NCI-H146 (cell line): ENCODE results near the gene SPOPL.
A peak's percentile ranks its signal among the peaks of the same experiment; 100 is the strongest.
"Not testable (repeated sequence)": the region's sequence is repeated elsewhere in the genome, so short reads cannot be mapped to it uniquely, and the experiment has no call there.

Experiments
- DNase-seq: peaks from one replicate; lab custom pipeline; 2025; lab: John Stamatoyannopoulos, UW

Gene SPOPL

DNA sequence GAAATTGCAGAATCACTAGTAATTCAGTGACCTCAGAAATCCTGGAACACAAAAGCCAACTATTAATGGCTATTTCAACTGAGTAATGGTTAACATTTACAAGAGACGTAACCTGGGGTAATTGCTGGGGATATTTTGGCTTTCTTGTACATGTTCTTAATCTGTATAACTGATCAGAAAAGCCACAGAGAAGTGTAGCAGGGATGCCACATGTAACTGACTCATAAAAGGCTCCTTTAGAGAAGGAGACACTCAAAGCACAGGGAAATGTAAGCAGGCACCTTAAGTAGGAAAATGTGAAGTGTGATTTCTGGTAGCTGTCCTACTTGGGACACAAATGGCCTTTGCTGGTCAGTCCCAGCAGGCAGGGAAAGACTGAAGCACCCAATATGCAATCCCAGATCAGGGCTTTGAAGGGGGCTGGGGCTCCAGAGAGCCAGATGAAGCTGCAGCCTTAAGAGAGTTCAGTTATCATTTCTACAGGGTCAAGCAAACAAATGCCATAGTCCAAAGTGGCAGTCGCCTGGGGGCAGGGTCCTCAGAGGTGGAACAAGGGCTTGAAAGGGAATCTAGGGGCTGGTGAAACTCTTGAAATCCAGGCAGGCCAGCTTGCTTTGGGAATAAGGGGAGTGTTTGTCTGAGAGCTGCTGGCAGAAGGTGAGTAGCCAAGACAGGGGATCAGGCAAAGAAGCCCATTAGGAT is 7.2 kb upstream of the SPOPL start:
- no peak for DNase-seq

GRCh38 chr2:138495384-138495783 is 6.2 kb upstream of the SPOPL start:
- DNase-seq = no peak

DNA sequence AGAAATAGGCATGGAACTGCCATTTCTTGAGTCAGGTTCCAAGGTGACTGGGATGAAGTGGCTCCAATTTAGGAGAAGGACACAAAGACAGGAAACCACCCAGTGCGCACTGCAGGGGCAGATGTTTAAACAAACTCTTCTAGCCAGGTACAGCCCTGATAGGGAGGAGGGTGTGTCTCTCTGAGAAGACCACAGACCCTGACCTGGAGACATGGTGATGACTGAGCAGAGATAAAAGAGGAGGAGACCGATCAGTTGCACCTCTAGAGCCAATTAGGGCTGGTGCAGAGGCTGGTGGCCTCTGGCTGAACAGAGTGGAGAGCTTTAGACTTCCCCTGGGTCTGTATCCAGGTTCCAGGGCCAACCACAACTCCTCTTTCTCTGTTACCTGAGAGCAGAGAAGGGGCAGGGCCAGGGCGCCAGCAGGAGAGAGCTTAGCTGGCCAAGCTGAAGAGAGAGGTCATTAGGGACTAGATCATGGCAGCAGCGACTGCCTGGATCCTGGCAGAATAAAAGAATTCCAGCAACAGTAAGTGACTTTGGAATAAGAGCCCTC is 5.4 kb upstream of the SPOPL start:
- DNase-seq = peak; percentile 66

DNA sequence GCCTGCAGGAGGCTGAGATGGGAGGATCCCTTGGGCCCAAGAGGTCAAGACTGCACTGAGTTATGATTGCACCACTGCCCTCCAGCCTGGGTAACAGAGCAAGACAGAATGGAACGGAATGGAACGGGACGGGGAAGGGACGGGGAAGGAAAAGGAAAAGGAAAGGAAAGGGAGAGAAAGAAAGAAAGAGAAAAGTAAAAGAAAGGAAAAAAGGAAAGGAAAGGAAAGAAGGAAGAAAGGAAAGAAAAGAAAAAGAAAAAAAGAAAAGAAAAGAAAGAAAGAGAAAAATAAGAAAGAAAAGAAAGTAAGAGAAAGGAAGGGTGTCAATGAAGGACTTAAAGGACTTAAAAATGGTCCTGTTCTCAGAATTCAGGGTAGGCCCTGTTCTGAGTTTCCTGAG is 4.3 kb upstream of the SPOPL start:
- DNase-seq = no peak

GRCh38 chr2:138499684-138500083 is 1.9 kb upstream of the SPOPL start:
- no peak for DNase-seq

DNA sequence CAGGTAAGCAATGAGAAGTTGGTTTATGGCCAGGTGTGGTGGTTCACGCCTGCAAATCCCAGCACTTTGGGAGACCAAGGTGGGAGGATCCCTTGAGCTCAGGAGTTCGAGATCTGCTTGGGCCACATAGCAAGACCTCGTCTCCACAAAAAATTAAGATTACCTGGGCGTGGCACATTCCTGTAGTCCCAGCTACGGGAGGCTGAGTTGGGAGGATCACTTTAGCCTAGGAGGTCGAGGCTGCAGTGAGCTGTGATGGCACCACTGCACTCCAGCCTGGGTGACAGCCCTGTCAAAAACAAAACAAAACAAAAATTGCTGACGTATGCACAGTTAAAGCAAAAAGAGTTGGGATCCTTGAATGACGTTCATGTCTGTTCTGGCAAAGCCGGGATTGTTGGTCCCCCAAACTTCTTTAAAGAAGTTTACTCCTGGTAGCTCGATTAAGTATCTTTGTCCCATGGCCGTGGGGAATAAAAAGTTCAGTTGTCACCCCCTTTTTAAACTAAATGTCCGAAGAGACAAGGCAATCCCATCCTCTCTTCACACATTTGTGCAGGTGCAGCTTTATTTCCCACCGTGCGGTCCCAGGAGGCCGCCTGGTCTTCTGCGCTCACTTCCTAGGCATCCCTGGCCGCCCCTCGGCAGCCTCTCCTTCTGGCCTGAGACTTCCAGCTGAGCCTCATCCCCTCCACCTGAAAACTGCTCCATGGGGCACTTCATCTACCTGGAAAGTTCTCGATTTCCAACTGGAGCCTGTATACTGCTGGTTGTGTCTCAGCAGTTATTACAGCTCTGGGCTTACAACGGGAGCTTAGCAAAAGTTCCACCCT is 762 bp upstream of the SPOPL start:
- DNase-seq = peak; percentile 71

DNA sequence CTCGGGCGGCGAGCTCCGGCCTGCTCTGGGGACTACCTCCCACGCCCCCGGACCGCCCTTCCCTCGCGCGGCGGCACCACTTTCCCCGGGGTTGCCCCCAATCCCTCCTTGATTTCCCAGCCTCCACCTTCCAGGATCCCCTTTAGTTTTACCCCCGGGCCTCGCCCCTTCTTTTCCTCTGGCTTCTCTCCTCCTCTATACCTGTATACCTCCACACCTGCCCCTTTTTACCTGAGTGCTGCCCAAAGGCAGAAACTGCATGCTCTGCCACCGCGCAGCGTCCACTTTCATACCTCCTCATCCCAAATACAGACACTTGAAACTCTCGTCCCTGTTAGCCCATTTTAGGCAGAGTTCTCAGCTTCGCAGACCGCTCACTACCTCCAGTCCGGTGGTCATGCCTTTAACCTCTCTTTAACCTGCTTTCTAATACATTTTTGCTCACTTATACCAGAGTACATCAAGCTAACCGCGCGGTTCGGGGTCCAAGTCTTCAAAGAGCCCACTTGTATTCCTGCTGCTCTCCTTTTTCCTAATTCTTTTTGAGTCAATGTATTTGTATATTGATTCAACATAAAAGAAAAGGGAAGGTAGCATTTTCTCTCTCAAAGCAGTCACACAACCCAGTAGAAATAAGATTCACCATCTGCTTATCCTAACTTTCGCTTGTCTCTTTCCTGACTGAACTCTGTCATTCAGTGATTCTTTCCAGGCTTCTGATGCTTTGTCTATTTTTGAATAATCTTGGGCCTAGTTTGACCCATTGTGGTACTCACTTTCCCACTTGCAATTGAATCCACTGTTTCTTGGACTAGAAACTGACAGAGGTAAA is 901 bp downstream of the SPOPL start:
- DNase-seq = peak; percentile 67

DNA sequence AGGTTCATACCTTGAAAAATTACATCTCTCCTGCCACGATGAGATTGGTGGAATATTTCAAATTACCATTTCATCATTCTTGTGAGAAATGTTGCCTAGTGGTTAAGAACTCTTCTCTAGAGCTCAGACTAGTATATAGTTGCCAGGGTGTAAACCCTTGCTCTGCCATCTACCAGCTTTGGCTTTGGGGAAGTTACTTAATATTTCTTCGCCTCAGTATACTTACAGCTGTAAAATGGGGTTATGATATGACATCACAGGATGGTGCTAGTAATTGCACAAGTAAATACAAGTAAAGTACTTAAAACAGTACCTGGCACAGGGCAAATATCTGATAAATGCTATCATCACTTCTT is 1.5 kb downstream of the SPOPL start:
- DNase-seq = no peak

DNA sequence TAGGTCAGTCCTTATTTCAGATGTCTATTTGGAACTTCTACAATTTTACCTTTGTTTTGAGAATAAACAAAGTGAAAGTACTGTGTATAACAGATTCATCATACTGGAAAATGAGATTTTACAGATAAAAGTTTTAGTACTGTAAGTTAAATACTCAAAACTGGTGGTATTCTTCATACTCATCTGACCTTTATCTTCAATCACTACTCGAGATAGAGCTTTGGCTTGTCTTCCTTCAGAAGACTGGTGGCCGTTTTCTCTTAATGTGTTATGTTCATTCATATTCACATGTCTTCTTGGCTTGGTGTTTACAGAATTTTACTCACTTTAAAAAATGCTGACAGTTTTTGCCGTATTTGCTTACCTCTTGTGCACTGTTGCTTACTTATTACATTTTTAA is 2.1 kb downstream of the SPOPL start:
- no peak for DNase-seq

- no peak for DNase-seq
Measured at GRCh38 chr2:138504092-138504491, 2.5 kb downstream of the SPOPL start.

- no peak for DNase-seq
Measured at GRCh38 chr2:138504546-138505235, 3.1 kb downstream of the SPOPL start.

DNA sequence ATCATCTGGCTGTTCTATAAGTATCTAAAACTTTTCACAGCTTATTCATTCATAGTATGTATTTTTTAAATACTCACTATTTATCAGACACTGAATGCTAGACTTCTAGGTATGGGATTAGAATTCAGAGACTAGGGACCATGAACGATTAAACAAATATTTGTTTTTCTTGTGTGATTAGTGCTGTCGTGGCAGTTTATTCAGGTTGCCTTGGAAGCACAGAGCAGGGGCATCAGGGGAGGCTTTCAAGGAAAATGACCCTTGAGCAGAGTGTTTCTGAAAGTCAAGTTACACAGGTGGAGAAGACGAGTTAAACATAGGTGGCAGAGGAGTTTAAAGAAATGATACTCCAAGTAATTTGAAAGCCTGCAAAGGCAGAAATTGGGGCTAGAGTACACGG is 5.7 kb downstream of the SPOPL start:
- peak; percentile 89 for DNase-seq

DNA sequence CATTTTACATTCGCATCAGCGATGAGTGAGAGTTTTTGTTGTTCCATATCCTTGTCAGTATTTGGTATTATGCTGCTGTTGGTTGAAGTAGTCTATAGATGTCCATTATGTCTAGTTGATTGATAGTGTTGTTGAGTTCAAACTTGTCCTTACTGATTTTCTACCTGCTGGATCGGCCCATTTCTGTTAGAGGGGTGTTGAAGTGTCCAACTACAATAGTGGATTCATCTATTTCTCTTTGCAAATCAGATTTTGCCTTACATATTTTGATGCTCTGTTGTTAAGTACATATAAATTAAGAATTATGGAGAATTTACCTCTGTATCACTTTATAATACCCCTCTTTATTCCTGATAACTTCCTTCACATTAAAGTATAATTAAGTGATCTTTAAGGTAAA is 8.7 kb downstream of the SPOPL start:
- no peak for DNase-seq

- peak; percentile 6 for DNase-seq
Measured at GRCh38 chr2:138512672-138513071, 11.1 kb downstream of the SPOPL start.

DNA sequence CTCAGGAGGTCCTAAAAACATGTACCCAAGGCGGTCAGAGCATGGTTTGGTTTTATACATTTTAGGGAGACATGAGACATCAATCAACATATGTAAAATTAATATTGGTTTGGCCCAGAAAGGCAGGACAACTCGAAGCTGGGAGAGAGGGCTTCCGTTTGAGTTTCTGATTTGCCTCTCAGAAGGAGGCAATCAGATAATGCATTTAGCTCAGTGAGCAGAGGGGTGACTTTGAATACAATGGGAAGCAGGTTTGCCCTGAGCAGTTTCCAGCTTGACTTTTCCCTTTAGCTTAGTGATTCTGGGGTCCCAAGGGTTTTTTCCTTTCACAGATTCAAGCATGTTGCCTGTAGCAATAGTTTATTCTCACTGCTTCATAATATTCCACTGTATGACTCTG is 12.6 kb downstream of the SPOPL start:
- DNase-seq = no peak

GRCh38 chr2:138515092-138515491 is 13.5 kb downstream of the SPOPL start:
- no peak for DNase-seq

- DNase-seq = no peak
Measured at GRCh38 chr2:138516030-138516704, 14.6 kb downstream of the SPOPL start.

DNA sequence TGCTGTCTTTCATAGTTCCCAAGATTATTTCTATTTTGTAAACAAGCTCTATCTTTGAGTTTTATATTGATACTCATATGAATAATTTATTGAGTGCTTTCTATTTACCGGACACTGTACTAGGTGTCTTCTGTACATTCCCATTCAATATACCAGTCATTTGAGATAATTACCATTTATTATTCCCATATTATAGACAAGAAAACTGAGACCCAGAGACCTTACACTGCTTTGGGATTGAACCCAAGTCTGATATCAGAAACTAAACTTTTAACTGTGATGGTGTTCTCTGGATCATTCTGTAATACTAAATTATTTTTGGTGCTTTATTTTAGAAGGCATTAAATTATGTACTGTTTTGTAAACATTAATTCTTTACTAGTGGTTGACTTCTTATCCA is 17.3 kb downstream of the SPOPL start:
- DNase-seq = no peak

DNA sequence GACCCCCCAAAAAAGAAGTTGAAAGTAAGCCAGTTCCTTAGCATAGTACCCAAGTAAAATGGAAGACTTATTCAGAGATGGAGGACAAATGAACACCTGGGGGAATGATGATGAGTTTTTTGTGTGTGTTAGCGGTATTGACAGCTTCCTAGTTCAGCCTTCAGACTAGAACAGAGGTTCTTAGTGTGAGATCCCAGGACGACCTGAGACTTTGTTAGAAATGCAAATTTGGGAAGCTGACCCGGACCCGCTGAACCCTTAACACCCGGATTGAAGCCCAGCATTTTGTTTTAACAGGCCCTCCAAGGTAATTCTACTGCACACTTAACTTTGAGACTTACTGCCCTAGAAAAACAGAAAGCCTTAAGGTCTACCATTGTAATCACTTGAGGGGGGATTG is 20.3 kb downstream of the SPOPL start:
- no peak for DNase-seq

DNA sequence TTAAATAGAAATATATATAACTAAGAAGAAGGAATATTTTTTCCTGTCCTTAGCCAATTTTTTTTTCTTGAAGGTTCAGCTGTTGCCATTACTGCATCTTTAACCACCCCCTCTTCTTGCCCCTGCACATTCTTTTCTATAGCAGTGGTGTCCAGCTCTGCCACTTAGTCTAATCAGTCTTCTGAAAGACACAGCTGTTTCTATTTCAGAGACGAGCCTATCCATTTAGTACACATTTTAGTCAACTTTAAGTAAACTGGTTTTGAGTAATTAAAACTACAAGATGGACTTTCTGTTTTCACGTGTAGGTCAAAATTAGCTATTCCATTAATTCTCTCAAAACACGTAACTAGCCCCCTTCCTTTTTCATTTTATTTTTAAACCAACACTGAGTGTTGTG is 21.0 kb downstream of the SPOPL start:
- DNase-seq = no peak

GRCh38 chr2:138523018-138523672 is 21.6 kb downstream of the SPOPL start:
- DNase-seq = not testable (repeated sequence)
